Measurements from ENCODE around the gene ATP6V0D1.
A peak's percentile ranks its signal among the peaks of the same experiment; 100 is the strongest.

ATP6V0D1 gene

DNA sequence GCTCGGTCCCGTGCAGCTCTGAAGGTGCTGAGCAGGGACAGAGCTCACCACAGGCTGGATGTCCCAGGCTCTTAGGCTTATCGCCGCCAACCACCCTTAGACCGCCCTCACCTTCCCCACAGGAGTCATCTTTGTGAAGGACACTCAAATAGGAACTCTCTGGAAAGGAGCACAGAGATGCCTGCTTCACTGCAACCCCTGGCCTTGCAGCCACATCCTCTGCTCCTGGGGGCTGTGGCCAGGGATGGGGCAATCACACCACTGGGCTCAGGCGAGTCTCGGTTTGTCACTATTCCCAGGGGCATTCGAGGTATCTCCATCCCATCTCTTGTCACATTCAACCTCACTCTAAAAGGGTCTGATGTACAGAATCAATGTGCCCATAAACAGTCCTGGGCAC lies 75.6 kb downstream of the ATP6V0D1 start:
- no peak for DNase-seq

DNA sequence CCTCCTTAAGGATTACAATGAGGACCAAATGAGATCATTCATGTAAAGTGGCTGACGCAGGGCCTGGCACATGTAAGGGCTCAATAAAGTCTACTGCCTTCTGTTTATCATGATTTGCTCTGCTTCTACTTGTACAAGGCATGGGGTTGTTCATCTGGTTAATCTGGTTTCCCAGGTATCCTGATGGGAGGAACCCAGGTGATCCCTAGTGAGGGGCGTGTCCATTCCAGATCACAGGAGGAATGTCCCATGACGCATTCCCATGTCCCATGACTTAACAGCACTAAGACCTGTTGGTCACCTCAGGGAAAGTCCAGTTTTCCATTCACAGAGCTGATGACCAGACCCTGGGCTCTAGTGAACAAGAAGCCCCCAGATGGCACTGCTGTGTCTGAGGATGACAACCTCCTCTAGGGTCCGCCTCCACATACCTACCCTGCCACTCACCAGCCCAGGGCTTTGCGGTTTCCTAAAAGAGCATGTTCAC lies 76.2 kb downstream of the ATP6V0D1 start:
- no peak for DNase-seq

DNA sequence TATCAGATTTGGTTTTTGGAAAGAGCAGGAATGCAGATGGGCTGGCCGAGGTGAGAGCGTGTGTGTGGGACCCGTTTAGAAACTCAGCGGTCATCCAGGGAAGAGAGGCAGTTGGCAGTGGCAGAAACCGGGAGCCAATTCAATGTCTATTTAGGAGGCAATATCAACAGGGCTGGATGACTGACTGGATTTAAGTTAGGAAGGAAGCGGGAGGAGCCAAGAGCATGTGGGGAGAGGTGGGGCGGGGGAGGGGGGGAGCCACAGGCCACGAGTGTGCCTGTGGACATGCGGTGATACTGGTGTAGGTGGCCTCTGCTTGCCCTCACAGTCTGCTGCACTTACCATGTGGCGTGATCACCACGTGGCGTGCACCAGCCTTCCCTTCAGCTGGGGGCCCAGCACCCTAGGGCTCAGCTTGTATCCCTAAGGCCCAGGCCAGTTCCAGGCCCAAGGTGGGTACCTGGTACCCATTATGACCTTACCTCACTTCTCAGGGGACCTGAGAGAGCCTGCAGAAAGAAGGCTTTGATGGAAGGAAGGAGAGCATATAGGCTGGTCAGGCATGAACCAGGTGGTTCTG lies 76.9 kb downstream of the ATP6V0D1 start:
- DNase-seq = no peak

DNA sequence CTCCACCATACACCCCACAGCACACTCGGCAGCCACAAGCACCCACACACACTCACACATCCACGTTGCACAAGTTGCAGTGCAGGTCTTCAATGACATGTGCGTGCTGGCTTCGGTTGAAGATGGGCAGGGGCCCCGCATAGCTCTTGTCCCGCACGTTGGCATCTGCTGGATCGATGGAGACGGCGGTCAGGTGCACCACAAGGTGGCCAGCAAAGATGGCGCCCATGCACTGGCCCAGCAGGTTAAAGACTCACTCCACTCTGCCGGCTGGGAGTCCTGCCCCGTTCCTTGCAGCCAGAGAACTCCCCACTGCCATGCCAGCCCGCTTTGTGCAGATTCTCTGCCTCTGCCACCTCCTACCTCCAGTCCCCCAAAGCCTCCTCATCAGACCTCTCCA lies 80.1 kb downstream of the ATP6V0D1 start:
- DNase-seq = no peak

DNA sequence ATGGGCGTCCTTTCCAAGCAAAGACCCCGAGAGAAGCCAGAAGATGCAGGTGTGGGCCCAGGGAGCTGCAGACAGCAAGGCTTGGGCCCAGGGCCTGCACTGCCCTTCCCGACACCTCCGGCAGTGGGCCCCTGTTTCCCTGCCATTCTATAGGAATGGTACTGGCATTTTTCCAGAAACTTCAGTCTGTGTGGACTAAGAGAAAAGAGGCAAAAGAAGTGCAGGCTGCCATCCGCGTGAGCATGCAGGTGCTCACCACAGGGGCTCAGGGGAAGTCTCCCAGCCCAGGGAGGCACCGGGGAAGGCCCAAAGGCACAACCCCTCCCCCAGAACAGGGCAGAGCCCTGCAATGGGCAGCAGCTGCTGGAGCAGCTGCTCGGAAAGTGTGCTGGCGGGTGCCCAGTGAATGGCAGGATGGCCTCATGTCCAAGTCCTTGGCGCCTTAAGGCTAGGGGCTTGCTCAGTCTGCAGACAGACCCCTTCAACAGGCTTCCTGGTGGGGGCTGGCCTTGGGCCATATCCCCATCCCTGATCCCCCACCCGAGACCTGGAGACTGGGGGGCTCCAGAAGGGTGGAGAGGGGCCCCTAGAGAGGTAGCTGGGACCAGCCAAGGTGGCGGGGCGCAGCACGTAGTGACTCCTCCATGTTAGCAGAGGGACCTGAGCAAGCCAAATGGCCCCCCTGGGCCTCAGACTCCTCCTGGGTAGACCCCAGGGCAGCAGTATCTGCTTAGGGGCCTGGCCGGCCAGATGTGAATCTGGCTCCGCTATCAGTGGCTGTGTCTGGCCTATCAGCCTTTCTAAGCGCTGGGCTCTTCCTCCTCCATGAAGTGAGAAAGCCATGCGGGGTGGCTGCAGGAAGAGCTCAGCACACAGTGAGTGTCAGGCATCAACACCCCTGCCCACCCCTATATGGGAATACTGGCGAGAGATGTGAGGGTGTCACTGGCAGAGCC lies 80.9 kb downstream of the ATP6V0D1 start:
- peak in 1 of 2 experiments; percentile 53 for DNase-seq

DNA sequence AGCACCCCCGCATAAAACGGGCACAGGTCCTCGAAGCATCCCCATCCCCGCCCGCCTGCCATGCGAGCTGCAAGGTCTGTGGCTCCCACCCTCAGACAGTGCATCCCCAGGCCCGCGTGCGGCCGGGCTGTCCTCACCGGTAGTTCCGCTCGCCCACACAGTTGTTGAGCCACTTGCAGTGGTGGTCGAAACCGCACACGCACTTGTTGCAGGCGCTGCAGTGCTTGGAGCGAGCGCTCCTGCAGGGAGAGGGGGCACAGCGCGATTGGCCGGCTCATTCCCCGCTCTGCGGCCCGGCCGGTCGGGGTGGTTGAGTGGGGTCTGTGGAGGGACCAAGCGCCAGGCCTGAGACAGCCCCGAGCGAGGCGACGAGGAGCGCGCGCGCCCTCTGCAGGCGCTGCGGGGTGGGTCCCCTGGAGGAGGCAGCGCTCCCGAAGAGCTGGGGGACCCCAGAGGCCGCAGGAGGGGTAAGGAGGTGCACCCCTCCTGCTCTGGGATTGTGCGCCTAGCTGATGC lies 81.7 kb downstream of the ATP6V0D1 start:
- DNase-seq = no peak

GRCh38 chr16:67398546-67399217 lies 82.3 kb downstream of the ATP6V0D1 start:
- no peak for DNase-seq

DNA sequence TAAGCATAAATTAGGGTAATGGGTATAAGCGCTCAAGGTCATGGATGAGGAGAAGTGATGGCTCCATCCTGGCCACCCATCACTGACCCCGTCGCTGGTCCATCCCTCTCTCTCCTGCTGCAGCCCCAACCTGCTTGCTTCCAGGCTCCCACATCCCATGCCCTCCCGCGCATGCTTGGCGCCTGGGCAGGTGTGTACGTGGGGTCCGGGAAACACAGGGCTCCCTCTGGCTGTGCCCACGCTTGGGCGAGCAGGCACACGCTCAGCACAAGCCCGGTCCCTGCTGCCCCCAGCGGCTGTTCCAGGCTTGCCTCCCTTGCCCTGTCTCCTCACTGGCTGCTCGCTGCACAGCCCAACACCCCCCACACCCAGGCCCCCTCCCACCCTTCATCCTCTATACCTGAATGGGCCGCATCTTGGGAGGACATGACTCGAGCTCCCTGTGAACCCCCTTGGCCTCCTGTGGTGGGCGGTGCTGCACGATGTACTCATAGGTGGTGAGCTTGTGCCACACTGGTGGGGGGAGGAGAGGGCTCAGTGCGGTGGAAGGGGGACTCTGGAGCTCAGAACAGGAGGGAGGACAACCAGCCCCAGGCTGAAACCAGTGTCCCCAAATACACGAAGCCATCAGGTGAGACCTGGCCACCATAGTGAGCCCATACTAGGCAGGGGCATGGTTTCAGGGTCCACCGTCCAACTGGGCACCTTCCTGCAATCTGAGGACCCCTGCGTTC lies 83.0 kb downstream of the ATP6V0D1 start:
- no peak for DNase-seq

DNA sequence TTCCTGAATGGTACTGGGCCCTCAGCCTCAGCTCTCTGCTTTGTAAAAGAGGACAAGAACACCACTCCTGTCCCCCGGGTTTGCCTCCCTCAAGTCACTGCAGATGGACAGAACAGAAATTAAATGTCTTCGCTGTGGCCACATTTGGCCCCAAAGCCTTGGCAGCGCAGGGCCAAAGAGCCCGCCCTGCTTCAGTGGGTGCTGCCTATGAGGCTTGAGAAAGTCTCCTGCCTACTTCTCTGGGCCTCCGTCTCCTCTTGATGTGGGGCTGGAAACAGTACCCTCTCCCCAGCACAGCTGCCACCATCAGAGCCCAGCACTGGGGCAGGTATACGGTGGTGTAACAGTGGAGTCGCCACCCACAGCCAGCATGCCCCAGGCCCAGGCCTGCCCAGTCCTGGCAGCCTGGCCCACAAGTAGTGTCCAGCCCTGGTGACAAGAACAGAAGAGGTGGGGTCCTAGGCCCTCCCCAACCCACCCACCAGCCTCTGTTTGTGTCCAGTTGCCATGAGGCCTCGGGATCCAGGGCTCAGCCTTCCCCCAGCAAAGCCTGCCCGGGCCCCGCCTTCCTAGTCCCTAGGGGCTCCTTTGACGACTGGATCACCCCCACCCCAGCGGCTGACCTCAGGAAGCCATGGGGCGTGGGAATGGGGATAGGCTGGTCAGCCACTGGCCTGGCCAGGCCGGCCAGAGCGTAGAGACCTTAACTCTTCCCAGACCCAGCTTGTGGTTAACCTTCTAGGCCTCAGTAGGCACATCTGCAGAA lies 83.7 kb downstream of the ATP6V0D1 start:
- DNase-seq = no peak

GRCh38 chr16:67396159-67397035 lies 84.6 kb downstream of the ATP6V0D1 start:
- DNase-seq = peak in 1 of 2 experiments; percentile 40

- DNase-seq = no peak
These were observed 85.3 kb downstream of the ATP6V0D1 start for GRCh38 chr16:67395458-67396158.

DNA sequence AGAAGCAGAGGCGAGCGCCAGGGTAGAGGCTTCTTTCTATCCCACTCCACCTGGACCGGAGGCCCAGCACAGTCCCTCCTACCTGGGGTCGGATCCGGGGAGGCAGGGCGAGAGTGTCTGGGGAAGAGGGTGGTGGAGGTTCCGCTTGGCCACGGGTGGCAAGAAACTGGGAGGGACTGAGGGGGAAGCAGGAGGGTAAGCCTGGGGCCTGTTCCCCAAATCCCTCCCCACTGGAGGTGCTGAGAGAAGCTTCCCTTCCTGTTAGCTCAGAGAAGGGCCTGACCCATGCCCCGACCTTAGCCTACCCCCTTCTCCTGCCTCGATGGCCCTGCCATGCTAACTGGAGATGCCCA lies 85.9 kb downstream of the ATP6V0D1 start:
- no peak for DNase-seq

- no peak for DNase-seq
These were observed 86.5 kb downstream of the ATP6V0D1 start for GRCh38 chr16:67394155-67395104.

GRCh38 chr16:67393788-67394154 lies 87.2 kb downstream of the ATP6V0D1 start:
- DNase-seq = no peak

GRCh38 chr16:67393111-67393787 lies 87.7 kb downstream of the ATP6V0D1 start, which contains the start of gene TPPP3:
TSS of gene TPPP3 (minus strand) at chr16:67393498. CDS start at chr16:67391111, 2,387 bp downstream.
- no peak for DNase-seq

DNA sequence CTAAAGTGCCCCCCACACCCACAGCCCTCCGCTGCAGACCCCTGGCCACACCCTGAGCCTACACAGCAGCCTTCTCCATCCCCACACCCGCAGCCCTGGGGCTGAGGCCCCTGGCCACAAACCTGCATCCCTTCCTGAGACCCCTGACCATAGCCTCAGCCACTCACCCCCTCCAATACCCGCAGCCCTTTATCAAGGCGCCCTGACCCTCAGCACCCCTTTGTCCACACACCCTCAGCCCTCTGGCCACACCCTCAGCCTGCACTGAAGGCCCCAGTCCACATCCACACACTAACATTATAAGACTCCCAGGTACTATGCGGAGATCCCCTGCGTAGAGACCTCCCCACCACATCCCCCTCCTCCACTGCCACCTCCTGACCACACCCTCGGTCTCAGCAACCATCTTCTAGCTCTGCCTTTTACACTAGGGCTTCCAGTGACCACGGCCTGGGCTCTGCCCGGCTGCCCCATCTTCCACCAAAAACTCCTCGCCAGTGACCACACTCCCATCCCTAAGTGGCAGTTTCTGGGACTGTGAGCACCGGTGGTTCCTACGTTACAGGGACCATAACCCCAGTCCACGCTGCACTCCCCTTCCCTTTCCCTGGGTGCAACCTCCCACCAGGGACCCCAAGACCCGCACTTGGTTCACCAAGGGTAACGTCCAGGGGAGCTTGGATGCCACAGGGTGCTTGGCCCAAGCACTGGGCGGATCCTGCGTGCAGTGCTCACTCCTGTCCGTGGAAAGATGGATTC lies 88.5 kb downstream of the ATP6V0D1 start:
- DNase-seq = no peak
